ENCODE measurements around the gene TBC1D22A.

The TBC1D22A gene

GRCh38 chr22:46915950-46916730 is 153.7 kb downstream of the TBC1D22A start:
- H3K9me3 ChIP-seq (ENCODE audit: severe bottlenecking), result no peaks in the 10 kb centered on the region
- H3K4me3 ChIP-seq (ENCODE audit: severe bottlenecking), result no peak overlapping the region

GRCh38 chr22:46916886-46917770 is 154.7 kb downstream of the TBC1D22A start:
- TF ChIP-seq CTCF (IDR thresholded peaks at IDR 0.05; ENCODE audit: poor library complexity, severe bottlenecking), result no peak
- ATAC-seq (ENCODE audit: low read depth), result no peak
- Histone ChIP-seq H3K4me3 (ENCODE audit: severe bottlenecking) (no peak overlapping the region), H3K27me3 (ENCODE audit: insufficient read depth, poor library complexity, severe bottlenecking) (no peaks in the 10 kb centered on the region), H3K36me3 (ENCODE audit: low read depth) (peaks cover 16% of the 10 kb centered on the region), H3K9me3 (ENCODE audit: severe bottlenecking) (no peaks in the 10 kb centered on the region), H3K27ac (ENCODE audit: poor library complexity, severe bottlenecking) (no peak overlapping the region), H3K4me1 (ENCODE audit: insufficient read depth, poor library complexity, severe bottlenecking) (no peaks in the 10 kb centered on the region)
- no peak for DNase-seq (ENCODE audit: low spot score)

More at GRCh38 chr22:46915950-46916730, 153.7 kb downstream of the TBC1D22A start:
- no peak for DNase-seq (ENCODE audit: low spot score)
- Histone ChIP-seq H3K27me3 (ENCODE audit: insufficient read depth, poor library complexity, severe bottlenecking) (no peaks in the 10 kb centered on the region), H3K36me3 (ENCODE audit: low read depth) (peaks cover 18% of the 10 kb centered on the region), H3K4me1 (ENCODE audit: insufficient read depth, poor library complexity, severe bottlenecking) (no peaks in the 10 kb centered on the region), H3K27ac (ENCODE audit: poor library complexity, severe bottlenecking) (no peak overlapping the region)
- no peak for ATAC-seq (ENCODE audit: low read depth)
- no peak for TF ChIP-seq CTCF (IDR thresholded peaks at IDR 0.05; ENCODE audit: poor library complexity, severe bottlenecking)

GRCh38 chr22:46917771-46918101 is 155.3 kb downstream of the TBC1D22A start:
- H3K27me3 ChIP-seq (ENCODE audit: insufficient read depth, poor library complexity, severe bottlenecking), result no peaks in the 10 kb centered on the region
- H3K36me3 ChIP-seq (ENCODE audit: low read depth), result peaks cover 9% of the 10 kb centered on the region
- no peak for DNase-seq (ENCODE audit: low spot score)

GRCh38 chr22:46918197-46918596 is 155.7 kb downstream of the TBC1D22A start:
- peaks cover 5% of the 10 kb centered on the region for H3K36me3 ChIP-seq (ENCODE audit: low read depth)
- DNase-seq (ENCODE audit: low spot score), result no peak
- TF ChIP-seq CTCF (IDR thresholded peaks at IDR 0.05; ENCODE audit: poor library complexity, severe bottlenecking), result no peak
- no peaks in the 10 kb centered on the region for H3K27me3 ChIP-seq (ENCODE audit: insufficient read depth, poor library complexity, severe bottlenecking)
- H3K4me3 ChIP-seq (ENCODE audit: severe bottlenecking), result no peak overlapping the region
- no peak for ATAC-seq (ENCODE audit: low read depth)
- H3K9me3 ChIP-seq (ENCODE audit: severe bottlenecking), result no peaks in the 10 kb centered on the region
- no peak overlapping the region for H3K27ac ChIP-seq (ENCODE audit: poor library complexity, severe bottlenecking)
- no peaks in the 10 kb centered on the region for H3K4me1 ChIP-seq (ENCODE audit: insufficient read depth, poor library complexity, severe bottlenecking)

More at GRCh38 chr22:46917771-46918101, 155.3 kb downstream of the TBC1D22A start:
- H3K4me3 ChIP-seq (ENCODE audit: severe bottlenecking), result no peak overlapping the region
- H3K9me3 ChIP-seq (ENCODE audit: severe bottlenecking), result no peaks in the 10 kb centered on the region
- no peak overlapping the region for H3K27ac ChIP-seq (ENCODE audit: poor library complexity, severe bottlenecking)
- TF ChIP-seq CTCF (IDR thresholded peaks at IDR 0.05; ENCODE audit: poor library complexity, severe bottlenecking), result no peak
- no peak for ATAC-seq (ENCODE audit: low read depth)
- H3K4me1 ChIP-seq (ENCODE audit: insufficient read depth, poor library complexity, severe bottlenecking), result no peaks in the 10 kb centered on the region

Data from RWPE2 (cell line).